Anterior cingulate cortex (tissue), 58 donors: ENCODE measurements around the gene GRAP2.

Source experiments
- DNase-seq, 58 donors: peaks; one replicate each; lab custom pipeline; 2025; lab: John Stamatoyannopoulos, UW

Gene GRAP2

GRCh38 chr22:39959640-39960447 is 59.0 kb downstream of the GRAP2 start, which contains the start of gene TMA7B:
TSS of gene TMA7B (plus strand) at chr22:39960397. CDS start at chr22:39964375, 3,978 bp downstream.
- DNase-seq, result peak in 23 of 58 donors; percentile 2 to 68 (median 26)

- no peak for DNase-seq
Observed at GRCh38 chr22:39960791-39961746, 60.2 kb downstream of the GRAP2 start.

- no peak for DNase-seq
Observed at GRCh38 chr22:39962071-39962470, 61.2 kb downstream of the GRAP2 start.

GRCh38 chr22:39965748-39966147 is 64.9 kb downstream of the GRAP2 start:
- DNase-seq, result no peak

- no peak for DNase-seq
Observed at GRCh38 chr22:39966470-39966869, 65.6 kb downstream of the GRAP2 start.

GRCh38 chr22:39967103-39967829 is 66.4 kb downstream of the GRAP2 start:
- no peak for DNase-seq

GRCh38 chr22:39967996-39968972 is 67.4 kb downstream of the GRAP2 start:
- peak in 6 of 58 donors; percentile 4 to 37 (median 12) for DNase-seq

GRCh38 chr22:39970742-39971141 is 69.9 kb downstream of the GRAP2 start:
- no peak for DNase-seq

GRCh38 chr22:39972641-39973040 is 71.8 kb downstream of the GRAP2 start:
- DNase-seq, result no peak

GRCh38 chr22:39973656-39974055 is 72.8 kb downstream of the GRAP2 start:
- no peak for DNase-seq

- DNase-seq, result no peak
Observed at GRCh38 chr22:39974065-39974464, 73.2 kb downstream of the GRAP2 start.

- DNase-seq, result no peak
Observed at GRCh38 chr22:39979048-39979447, 78.2 kb downstream of the GRAP2 start.

- no peak for DNase-seq
Observed at GRCh38 chr22:39979458-39979857, 78.6 kb downstream of the GRAP2 start.

GRCh38 chr22:39980596-39980995 is 79.7 kb downstream of the GRAP2 start:
- peak in 8 of 58 donors; percentile 2 to 26 (median 17) for DNase-seq

- DNase-seq, result no peak
Observed at GRCh38 chr22:39983346-39983745, 82.5 kb downstream of the GRAP2 start.

- no peak for DNase-seq
Observed at GRCh38 chr22:39984006-39984405, 83.1 kb downstream of the GRAP2 start.

GRCh38 chr22:39984746-39985145 is 83.9 kb downstream of the GRAP2 start:
- no peak for DNase-seq

- DNase-seq, result peak in 1 of 58 donors; percentile 50
Observed at GRCh38 chr22:39985383-39986035, 84.6 kb downstream of the GRAP2 start.
